ENCODE measurements around the gene CD300C.
A peak's percentile ranks its signal among the peaks of the same experiment; 100 is the strongest.
"Not testable (repeated sequence)": the region's sequence is repeated elsewhere in the genome, so short reads cannot be mapped to it uniquely, and the experiment has no call there.

The CD300C gene

GRCh38 chr17:74545843-74546230, at the start of gene CD300C:
Gene CD300C, minus strand, starts transcription at chr17:74546115. Its CDS starts 333 bp downstream, at chr17:74545782.
- peak; percentile 69 for DNase-seq

- no peak for DNase-seq
Observed at GRCh38 chr17:74595037-74595750, 49.3 kb upstream of the CD300C start.

GRCh38 chr17:74592087-74592990, 46.4 kb upstream of the CD300C start, which contains the start of gene CD300LD:
Gene CD300LD, minus strand, starts transcription at chr17:74592283. Its CDS starts 81 bp downstream, at chr17:74592202.
- DNase-seq: no peak

DNA sequence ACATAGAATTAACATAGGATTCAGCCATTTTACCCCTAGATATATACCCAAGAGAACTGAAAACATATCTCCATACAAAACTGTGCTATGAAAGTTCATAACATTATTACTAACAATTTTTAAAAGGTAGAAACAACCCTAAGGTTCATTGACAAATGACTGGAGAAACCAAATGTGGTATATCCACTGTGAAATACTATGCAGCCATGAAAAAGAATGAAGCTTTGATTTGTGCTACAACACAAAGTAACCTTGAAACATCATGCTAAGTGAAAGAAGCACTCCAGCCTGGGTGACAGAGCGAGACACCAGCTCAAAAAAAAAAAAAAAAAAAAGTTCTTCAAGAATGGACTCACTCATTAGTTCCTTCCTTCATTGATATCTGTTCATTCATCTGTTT, 45.6 kb upstream of the CD300C start:
- DNase-seq: no peak

- DNase-seq: no peak
Observed at GRCh38 chr17:74585711-74586110, 39.8 kb upstream of the CD300C start.

DNA sequence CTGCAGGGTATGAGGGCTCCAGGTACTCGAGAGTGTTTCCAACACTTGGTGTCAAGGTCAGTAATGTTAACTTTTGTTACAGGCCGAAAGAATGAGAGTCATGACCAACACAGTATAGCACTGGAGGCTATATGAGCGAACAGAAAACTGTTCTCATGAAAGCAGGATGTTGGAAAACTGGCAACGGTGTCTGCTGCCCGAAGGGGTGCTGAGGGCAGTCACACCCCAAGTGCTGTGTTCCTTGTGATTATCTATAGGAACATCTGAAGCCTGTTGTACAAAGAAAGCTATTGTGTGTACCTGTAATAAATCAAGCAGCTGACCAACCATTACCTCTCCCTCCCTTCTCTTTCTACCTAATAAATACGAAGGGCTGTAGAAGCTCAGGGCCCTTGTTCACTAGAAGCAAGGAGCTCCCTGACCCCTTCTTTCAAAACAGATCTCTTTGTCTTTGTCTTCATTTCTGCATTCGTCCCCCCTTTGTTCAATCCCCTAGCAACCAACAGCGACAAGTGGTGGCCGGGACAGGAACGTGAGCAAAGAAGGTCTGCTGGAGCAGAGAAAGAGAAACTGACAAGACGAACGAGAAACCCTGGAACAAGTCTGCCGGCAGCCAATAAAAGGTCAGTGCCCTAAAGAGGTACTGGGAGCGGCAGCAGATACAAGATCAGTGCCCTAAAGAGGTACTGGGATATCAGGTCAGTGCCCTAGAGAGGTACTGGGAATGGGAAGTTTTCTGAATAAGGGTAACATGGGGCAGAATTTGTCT, 38.6 kb upstream of the CD300C start:
- DNase-seq: no peak

GRCh38 chr17:74582633-74583032, 36.7 kb upstream of the CD300C start:
- DNase-seq: no peak

DNA sequence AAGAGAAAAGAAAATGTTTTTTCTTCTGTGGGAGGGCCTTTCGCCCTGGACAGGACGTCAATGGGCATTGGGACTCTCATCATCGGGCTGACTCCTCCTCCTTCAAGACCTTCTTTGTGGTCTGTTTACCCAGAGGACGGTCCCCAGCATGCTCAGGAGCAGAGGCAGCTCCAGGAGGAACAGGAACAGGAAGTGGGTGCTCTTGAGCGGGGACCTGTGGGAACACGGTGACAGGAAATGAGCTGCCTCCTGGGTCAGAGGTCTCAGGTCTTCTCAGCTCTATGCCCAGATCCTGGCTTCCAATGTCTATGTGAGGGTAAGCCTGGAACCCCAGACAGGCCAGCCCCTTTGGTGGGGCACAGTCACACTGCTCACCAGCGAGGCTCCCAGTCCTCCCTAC, 34.0 kb upstream of the CD300C start:
- DNase-seq: no peak

GRCh38 chr17:74578979-74579378, 33.1 kb upstream of the CD300C start:
- no peak for DNase-seq

DNA sequence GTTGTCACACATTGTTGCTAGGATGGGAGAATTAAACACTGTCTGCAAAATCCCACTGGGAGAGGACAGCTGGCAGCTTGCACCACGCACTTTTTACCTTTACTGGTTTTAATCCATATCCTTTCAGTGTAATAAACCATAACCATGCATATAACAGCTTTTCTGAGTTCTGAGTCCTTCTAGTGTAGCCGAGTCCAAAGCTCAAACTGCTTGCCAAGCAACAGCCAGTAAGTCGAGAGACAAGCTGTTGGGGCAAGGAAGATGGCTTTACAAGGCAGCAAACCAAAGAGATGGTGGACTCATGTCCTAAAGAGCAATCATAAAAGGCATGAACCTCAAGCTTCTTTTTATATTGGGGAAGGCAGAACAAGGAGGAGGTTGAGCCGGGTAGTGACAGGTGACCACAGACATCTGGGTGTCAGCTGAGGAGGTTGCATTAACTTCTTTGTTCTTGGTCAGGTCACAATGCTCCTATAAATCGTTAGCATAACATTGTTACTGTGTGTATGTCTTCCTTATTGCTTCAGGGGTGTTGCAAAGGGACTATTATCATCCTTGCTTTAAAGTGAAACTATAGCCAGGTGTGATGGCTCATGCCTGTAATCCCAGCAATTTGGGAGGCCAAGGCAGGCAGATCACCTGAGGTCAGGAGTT, 28.7 kb upstream of the CD300C start:
- DNase-seq: no peak

DNA sequence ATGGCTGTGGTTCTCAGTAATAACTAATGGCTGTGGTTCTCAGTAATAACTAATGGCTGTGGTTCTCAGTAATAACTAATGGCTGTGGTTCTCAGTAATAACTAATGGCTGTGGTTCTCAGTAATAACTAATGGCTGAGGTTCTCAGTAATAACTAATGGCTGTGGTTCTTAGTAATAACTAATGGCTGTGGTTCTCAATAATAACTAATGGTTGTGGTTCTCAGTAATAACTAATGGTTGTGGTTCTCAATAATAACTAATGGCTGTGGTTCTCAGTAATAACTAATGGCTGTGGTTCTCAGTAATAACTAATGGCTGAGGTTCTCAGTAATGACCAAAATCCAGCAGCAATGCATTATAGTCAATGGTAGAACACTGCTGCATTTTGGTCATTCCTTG, 27.7 kb upstream of the CD300C start:
- DNase-seq: not testable (repeated sequence)

- DNase-seq: no peak
Observed at GRCh38 chr17:74573169-74573568, 27.3 kb upstream of the CD300C start.

- no peak for DNase-seq
Observed at GRCh38 chr17:74571621-74572270, 25.8 kb upstream of the CD300C start.

DNA sequence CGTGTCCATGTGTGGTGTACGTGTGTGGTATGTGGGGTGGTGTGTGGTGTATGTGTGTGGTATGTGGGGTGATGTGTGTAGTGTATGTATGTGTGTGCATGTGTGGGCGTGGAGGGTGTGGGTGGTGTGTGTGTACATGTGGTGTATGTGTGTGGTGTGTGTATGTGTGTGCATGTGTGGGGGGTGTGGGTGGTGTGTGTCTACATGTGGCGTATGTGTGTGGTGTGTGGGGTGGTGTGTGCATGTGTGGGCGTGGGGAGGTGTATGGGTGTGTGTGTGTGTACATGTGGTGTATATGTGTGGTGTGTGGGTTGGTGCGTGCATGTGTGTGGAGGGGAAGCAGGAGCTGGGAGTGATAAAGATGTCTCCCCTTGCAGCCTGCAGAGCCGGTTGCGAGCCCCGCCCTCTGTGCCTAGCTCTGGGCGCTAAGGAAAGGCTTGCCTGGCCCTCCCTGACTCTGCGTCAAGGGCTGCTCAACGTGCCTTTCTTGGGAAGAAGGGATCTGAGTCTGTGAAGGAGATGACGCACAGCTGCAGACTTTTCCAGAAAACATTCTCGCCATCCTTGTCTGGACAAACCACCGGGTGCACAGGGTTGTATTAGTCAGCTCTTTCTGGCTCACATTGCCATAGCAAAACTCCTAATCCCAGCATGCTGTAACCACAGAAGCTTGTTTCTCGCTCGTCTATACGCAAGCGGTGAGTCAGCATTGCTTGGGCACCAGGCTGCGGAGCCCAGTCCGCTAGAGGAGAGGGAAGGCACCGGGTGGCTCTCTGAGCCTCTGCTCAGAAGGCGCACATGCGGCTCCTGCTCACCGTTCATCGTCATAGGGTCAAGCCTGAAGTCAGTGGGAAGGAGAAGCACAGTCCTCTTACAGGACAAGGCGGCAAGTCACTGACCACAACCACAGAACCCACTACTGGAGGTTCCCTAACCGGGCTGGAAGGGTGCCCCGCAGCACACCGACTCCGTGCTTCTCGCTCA, 23.4 kb upstream of the CD300C start:
- peak; percentile 80 for DNase-seq

GRCh38 chr17:74568106-74568873, 22.4 kb upstream of the CD300C start:
- no peak for DNase-seq

- peak; percentile 12 for DNase-seq
Observed at GRCh38 chr17:74567397-74567796, 21.5 kb upstream of the CD300C start, which contains the start of gene CD300H. Gene CD300H, minus strand, starts transcription at chr17:74567509.

DNA sequence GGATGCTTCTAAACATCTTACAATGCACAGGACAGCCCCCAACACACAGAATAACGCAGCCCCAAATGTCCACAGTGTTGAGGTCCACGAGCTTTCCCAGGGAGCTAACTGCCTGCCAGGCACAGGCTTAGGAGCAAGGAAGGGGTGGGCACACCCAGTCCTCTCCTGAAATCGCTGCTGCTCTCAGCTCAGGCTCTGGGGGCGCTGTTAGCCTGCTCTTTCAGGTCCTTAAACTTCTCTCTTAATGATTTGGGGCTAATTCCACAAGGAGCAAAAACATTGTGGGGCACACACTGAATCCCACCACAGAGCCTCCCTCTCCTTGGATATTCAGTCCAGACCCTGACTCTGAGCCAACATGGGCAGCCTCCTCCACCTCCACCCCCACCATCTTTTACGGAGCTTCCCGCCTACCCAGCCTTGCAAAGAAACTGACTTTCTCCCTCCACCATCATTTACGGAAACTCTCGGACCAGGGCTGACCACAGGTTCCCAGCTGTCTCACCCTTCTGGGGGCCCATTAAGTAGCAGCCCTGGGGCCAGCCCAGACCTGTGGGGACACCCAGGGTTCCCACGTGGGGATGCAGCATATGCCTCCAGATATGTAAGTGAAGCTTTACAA, 20.3 kb upstream of the CD300C start:
- peak; percentile 41 for DNase-seq

- no peak for DNase-seq
Observed at GRCh38 chr17:74565126-74565525, 19.2 kb upstream of the CD300C start.

DNA sequence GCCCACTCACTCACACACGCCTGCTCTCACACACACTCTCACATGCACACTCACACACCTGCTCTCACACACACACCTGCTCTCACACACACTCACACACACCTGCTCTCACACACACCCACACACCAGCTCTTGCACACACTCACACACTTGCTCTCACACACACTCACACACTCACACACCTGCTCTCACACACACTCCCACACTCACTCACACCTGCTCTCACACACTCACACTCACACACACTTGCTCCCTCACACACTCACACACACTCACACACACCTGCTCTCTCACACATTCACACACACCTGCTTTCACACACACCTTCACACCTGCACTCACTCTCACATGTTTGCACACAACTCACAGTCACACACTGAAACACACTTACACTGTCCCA, 17.4 kb upstream of the CD300C start:
- DNase-seq: no peak
